ENCODE data around the gene CLK3.

GRCh38 chr15:74584779-74585178, 30.9 kb upstream of the CLK3 start:
- no peak for TF ChIP-seq CTCF (conservative IDR thresholded peaks at IDR 0.05 in 1 of 2, IDR thresholded peaks at IDR 0.05 in 1 of 2; ENCODE audit: low read depth in 1 of 2, low read length in 2 of 2)
- TF ChIP-seq EZH2 (IDR thresholded peaks at IDR 0.05; ENCODE audit: low read length, missing control alignments), result no peak
